HG03520 (cell line): ENCODE measurements around the gene MARCKS.

ENCODE experiments used
- ATAC-seq: cut with Tn5 transposase; IDR thresholded peaks from one replicate; pipeline ENCODE4 v1.9.1; 2021; ENCODE audit warnings: mild to moderate bottlenecking, moderate library complexity; ENCODE audit not compliant: unreplicated experiment

Gene MARCKS

GRCh38 chr6:113848811-113849210 lies 8.3 kb upstream of the MARCKS start:
- ATAC-seq = no peak

GRCh38 chr6:113853252-113853651 lies 3.9 kb upstream of the MARCKS start:
- ATAC-seq = no peak

GRCh38 chr6:113854531-113855499 lies 2.3 kb upstream of the MARCKS start:
- no peak for ATAC-seq

- no peak for ATAC-seq
These were observed 1.4 kb upstream of the MARCKS start for GRCh38 chr6:113855500-113856374.

- ATAC-seq = no peak
These were observed 845 bp upstream of the MARCKS start for GRCh38 chr6:113856375-113856624.

GRCh38 chr6:113857556-113858479 lies 673 bp downstream of the MARCKS start:
- ATAC-seq = no peak

- ATAC-seq = peak; percentile 82
These were observed 1.6 kb downstream of the MARCKS start for GRCh38 chr6:113858480-113859348.

- ATAC-seq = no peak
These were observed 2.4 kb downstream of the MARCKS start for GRCh38 chr6:113859349-113860180.

GRCh38 chr6:113860181-113860955 lies 3.2 kb downstream of the MARCKS start:
- no peak for ATAC-seq

- no peak for ATAC-seq
These were observed 5.0 kb downstream of the MARCKS start for GRCh38 chr6:113862112-113862511.

GRCh38 chr6:113870917-113871316 lies 13.8 kb downstream of the MARCKS start:
- no peak for ATAC-seq

- ATAC-seq = no peak
These were observed 14.8 kb downstream of the MARCKS start for GRCh38 chr6:113871975-113872374.

- ATAC-seq = peak; percentile 92
These were observed 16.0 kb downstream of the MARCKS start for GRCh38 chr6:113873043-113873667.

- ATAC-seq = no peak
These were observed 18.3 kb downstream of the MARCKS start for GRCh38 chr6:113875470-113875869.

- ATAC-seq = no peak
These were observed 19.6 kb downstream of the MARCKS start for GRCh38 chr6:113876695-113877094.

GRCh38 chr6:113879186-113880096 lies 22.3 kb downstream of the MARCKS start:
- peak; percentile 100 for ATAC-seq

- ATAC-seq = no peak
These were observed 24.4 kb downstream of the MARCKS start for GRCh38 chr6:113881478-113881980.
